Measurements from ENCODE around the gene GXYLT2.

The GXYLT2 gene

GRCh38 chr3:72889310-72890165 lies 1.7 kb downstream of the GXYLT2 start:
- DNase-seq (ENCODE audit: low spot score) (no peak), ATAC-seq (ENCODE audit: low read depth) (no peak)
- Histone ChIP-seq H3K4me1 (ENCODE audit: insufficient read depth, poor library complexity, severe bottlenecking) (peaks cover 49% of the 10 kb centered on the region), H3K27me3 (ENCODE audit: insufficient read depth, poor library complexity, severe bottlenecking) (no peaks in the 10 kb centered on the region), H3K36me3 (ENCODE audit: low read depth) (no peaks in the 10 kb centered on the region), H3K27ac (ENCODE audit: poor library complexity, severe bottlenecking) (peak overlapping the region; percentile 23), H3K4me3 (ENCODE audit: severe bottlenecking) (peak overlapping the region; percentile 92), H3K9me3 (ENCODE audit: severe bottlenecking) (no peaks in the 10 kb centered on the region)
- TF ChIP-seq, protein P1, sequence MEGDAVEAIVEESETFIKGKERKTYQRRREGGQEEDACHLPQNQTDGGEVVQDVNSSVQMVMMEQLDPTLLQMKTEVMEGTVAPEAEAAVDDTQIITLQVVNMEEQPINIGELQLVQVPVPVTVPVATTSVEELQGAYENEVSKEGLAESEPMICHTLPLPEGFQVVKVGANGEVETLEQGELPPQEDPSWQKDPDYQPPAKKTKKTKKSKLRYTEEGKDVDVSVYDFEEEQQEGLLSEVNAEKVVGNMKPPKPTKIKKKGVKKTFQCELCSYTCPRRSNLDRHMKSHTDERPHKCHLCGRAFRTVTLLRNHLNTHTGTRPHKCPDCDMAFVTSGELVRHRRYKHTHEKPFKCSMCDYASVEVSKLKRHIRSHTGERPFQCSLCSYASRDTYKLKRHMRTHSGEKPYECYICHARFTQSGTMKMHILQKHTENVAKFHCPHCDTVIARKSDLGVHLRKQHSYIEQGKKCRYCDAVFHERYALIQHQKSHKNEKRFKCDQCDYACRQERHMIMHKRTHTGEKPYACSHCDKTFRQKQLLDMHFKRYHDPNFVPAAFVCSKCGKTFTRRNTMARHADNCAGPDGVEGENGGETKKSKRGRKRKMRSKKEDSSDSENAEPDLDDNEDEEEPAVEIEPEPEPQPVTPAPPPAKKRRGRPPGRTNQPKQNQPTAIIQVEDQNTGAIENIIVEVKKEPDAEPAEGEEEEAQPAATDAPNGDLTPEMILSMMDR (IDR thresholded peaks at IDR 0.05; ENCODE audit: poor library complexity, severe bottlenecking) = no peak

DNA sequence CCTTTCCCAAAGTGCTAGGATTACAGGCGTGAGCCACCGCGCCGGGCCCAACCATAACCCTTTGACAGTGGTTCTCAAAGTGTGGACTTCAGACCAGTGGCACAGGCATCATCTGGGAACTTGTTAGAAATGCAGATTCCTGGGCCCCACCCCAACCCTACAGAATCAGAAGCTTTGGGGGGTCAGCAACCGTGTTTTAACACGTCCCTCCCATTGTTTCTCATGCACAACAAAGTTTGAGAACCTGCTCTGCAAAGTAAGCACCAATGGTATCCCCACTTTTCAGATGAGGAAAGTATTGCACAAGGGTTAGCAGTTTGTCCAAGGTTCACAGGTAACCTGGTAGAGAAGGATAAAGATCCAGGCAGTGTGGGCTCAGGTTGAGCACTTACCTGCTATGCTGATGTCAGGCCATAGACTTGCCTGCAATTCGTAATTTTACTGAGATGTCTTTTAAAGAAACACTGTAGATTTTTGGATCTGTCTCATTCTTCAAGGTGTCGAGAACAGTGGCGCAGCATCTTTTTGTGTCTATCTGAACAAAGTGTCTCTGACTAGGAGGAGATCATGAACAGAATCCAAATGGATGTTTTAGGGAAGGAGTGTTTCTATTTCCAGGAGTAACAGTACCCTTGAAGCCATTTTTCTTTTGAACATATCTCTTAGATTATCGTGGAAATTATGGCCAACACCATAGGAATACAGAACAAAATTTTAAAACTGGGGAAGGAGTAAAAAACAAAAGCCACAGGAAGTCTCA lies 2.5 kb downstream of the GXYLT2 start:
- no peaks in the 10 kb centered on the region for H3K9me3 ChIP-seq (ENCODE audit: severe bottlenecking)
- TF ChIP-seq, protein P1 (IDR thresholded peaks at IDR 0.05; ENCODE audit: poor library complexity, severe bottlenecking) = no peak
- H3K4me3 ChIP-seq (ENCODE audit: severe bottlenecking) = no peak overlapping the region
- no peak for ATAC-seq (ENCODE audit: low read depth)
- H3K36me3 ChIP-seq (ENCODE audit: low read depth) = no peaks in the 10 kb centered on the region
- DNase-seq (ENCODE audit: low spot score) = no peak
- H3K4me1 ChIP-seq (ENCODE audit: insufficient read depth, poor library complexity, severe bottlenecking) = peaks cover 49% of the 10 kb centered on the region
- H3K27me3 ChIP-seq (ENCODE audit: insufficient read depth, poor library complexity, severe bottlenecking) = no peaks in the 10 kb centered on the region
- peak overlapping the region; percentile 64 for H3K27ac ChIP-seq (ENCODE audit: poor library complexity, severe bottlenecking)

DNA sequence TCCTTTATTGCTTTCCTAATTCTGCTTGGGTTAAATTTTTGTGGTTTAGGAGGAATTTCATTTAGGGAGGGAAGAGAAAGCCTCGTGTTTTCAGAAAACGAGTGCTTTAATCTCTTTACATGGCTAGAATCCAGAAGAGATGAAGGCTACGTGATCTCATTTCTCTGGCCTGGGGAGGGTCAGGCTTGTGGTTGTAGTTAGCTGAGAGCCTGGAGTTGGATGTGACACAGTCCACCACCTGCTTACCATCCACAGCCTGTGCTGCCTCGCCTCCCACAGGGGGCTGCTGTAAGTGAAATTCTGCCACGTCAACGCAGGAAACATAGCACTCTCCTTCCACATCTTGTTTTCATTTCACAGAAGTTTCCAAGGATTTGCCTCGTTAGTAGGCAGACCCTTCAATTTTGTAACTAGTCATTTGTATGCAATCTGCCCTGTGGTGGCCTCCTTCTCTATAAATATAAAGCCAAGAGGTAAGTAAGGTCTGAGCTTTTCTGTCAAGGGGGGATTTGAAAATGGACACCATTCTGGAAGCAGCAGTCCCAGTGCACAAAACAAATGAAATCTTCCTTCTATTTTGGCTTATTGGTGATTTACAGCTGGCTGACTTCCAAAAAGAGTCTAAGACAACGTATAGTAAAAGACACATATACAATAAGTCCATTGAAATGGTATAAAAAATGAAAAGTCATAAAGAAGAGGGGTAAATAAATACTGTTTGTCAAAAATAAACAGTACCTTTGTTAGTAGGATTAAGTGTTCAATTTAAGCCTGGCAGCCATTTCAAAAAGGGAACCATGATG lies 3.4 kb downstream of the GXYLT2 start:
- Histone ChIP-seq H3K9me3 (ENCODE audit: severe bottlenecking) (no peaks in the 10 kb centered on the region), H3K36me3 (ENCODE audit: low read depth) (no peaks in the 10 kb centered on the region), H3K27me3 (ENCODE audit: insufficient read depth, poor library complexity, severe bottlenecking) (no peaks in the 10 kb centered on the region), H3K4me1 (ENCODE audit: insufficient read depth, poor library complexity, severe bottlenecking) (peaks cover 49% of the 10 kb centered on the region), H3K27ac (ENCODE audit: poor library complexity, severe bottlenecking) (peak overlapping the region; percentile 64), H3K4me3 (ENCODE audit: severe bottlenecking) (no peak overlapping the region)
- DNase-seq (ENCODE audit: low spot score) (no peak), ATAC-seq (ENCODE audit: low read depth) (peak; percentile 49)
- TF ChIP-seq, protein P1 (IDR thresholded peaks at IDR 0.05; ENCODE audit: poor library complexity, severe bottlenecking) = peak; percentile 23

- DNase-seq (ENCODE audit: low spot score) = no peak
- ATAC-seq (ENCODE audit: low read depth) = peak; percentile 50
- Histone ChIP-seq H3K4me3 (ENCODE audit: severe bottlenecking) (no peak overlapping the region), H3K27me3 (ENCODE audit: insufficient read depth, poor library complexity, severe bottlenecking) (no peaks in the 10 kb centered on the region), H3K9me3 (ENCODE audit: severe bottlenecking) (no peaks in the 10 kb centered on the region), H3K36me3 (ENCODE audit: low read depth) (no peaks in the 10 kb centered on the region), H3K27ac (ENCODE audit: poor library complexity, severe bottlenecking) (peak overlapping the region; percentile 64), H3K4me1 (ENCODE audit: insufficient read depth, poor library complexity, severe bottlenecking) (peaks cover 45% of the 10 kb centered on the region)
- TF ChIP-seq, protein P1 (IDR thresholded peaks at IDR 0.05; ENCODE audit: poor library complexity, severe bottlenecking) = no peak
Measured at GRCh38 chr3:72892081-72892775, 4.4 kb downstream of the GXYLT2 start.
